H9 (cell line): ENCODE data around the gene CEP112. TPM values are rescaled to one million over a fixed set of nuclear protein-coding genes. Genes with fewer than 3 reads are reported as not detected.

Experiments
- DNase-seq: peaks from one replicate; pipeline ENCODE4 v3.0.0-alpha.2; 2017
- H2AFZ ChIP-seq: one replicate; pipeline ENCODE4 v1.6.1; 2013; ENCODE audit warnings: mild to moderate bottlenecking, low read length, control low read depth, moderate library complexity
- H2AK5ac ChIP-seq: 2 replicates; pipeline ENCODE4 v1.6.1; 2013; ENCODE audit warnings: low read length, control low read depth, mixed read lengths; ENCODE audit not compliant: insufficient read length
- H2BK120ac ChIP-seq: one replicate; pipeline ENCODE4 v1.6.1; 2013; ENCODE audit warnings: low read depth, mild to moderate bottlenecking, low read length, control low read depth, inconsistent platforms; ENCODE audit not compliant: poor library complexity, severe bottlenecking
- H2BK12ac ChIP-seq: 2 replicates; pipeline ENCODE4 v1.6.1; 2013; ENCODE audit warnings: low read length, control low read depth, mixed read lengths, low read depth; ENCODE audit not compliant: insufficient read length
- H2BK15ac ChIP-seq: 2 replicates; pipeline ENCODE4 v1.6.1; 2013; ENCODE audit warnings: low read depth, low read length, control low read depth
- H2BK20ac ChIP-seq: one replicate; pipeline ENCODE4 v1.6.1; 2013; ENCODE audit warnings: low read depth, mild to moderate bottlenecking, low read length, control low read depth, inconsistent platforms; ENCODE audit not compliant: poor library complexity, severe bottlenecking
- H2BK5ac ChIP-seq: 2 replicates; pipeline ENCODE4 v1.6.1; 2013; ENCODE audit warnings: low read length, control low read depth, mixed read lengths; ENCODE audit not compliant: insufficient read length
- H3K14ac ChIP-seq: 2 replicates; pipeline ENCODE4 v1.6.1; 2013; ENCODE audit warnings: low read length, control low read depth; ENCODE audit not compliant: insufficient read depth
- H3K18ac ChIP-seq: 2 replicates; pipeline ENCODE4 v1.6.1; 2013; ENCODE audit warnings: low read depth, mild to moderate bottlenecking, mixed read lengths, low read length, control low read depth; ENCODE audit not compliant: insufficient read length
- H3K23ac ChIP-seq: 2 replicates; pipeline ENCODE4 v1.6.1; 2013; ENCODE audit warnings: low read length, control low read depth, mixed read lengths, low read depth; ENCODE audit not compliant: insufficient read length
- H3K23me2 ChIP-seq: 2 replicates; pipeline ENCODE4 v1.6.1; 2013; ENCODE audit warnings: low read depth, mild to moderate bottlenecking, mixed read lengths, low read length, control low read depth; ENCODE audit not compliant: insufficient read length, poor library complexity, severe bottlenecking
- H3K27ac ChIP-seq: 2 replicates; pipeline ENCODE4 v1.5.1; 2013; ENCODE audit warnings: low read length, control low read depth, mixed read lengths, low read depth; ENCODE audit not compliant: insufficient read length
- H3K27me3 ChIP-seq: 2 replicates; pipeline ENCODE4 v1.6.1; 2013; ENCODE audit warnings: low read length, control low read depth, inconsistent platforms; ENCODE audit not compliant: insufficient read depth
- H3K4ac ChIP-seq: 2 replicates; pipeline ENCODE4 v1.6.1; 2013; ENCODE audit warnings: low read depth, mild to moderate bottlenecking, control low read depth, inconsistent platforms, low read length, moderate library complexity
- H3K4me1 ChIP-seq: 2 replicates; pipeline ENCODE4 v1.6.1; 2013; ENCODE audit warnings: low read length, control low read depth, inconsistent platforms; ENCODE audit not compliant: insufficient read depth
- H3K4me2 ChIP-seq: 2 replicates; pipeline ENCODE4 v1.6.1; 2013; ENCODE audit warnings: low read length, control low read depth, mixed read lengths; ENCODE audit not compliant: insufficient read length, insufficient read depth
- H3K56ac ChIP-seq: 2 replicates; pipeline ENCODE4 v1.6.1; 2013; ENCODE audit warnings: low read depth, mild to moderate bottlenecking, mixed read lengths, low read length, control low read depth; ENCODE audit not compliant: insufficient read length
- H3K79me1 ChIP-seq: 2 replicates; pipeline ENCODE4 v1.6.1; 2013; ENCODE audit warnings: low read depth, mild to moderate bottlenecking, moderate library complexity, low read length, control low read depth, inconsistent platforms; ENCODE audit not compliant: insufficient read depth, poor library complexity, severe bottlenecking
- H3K79me2 ChIP-seq: 2 replicates; pipeline ENCODE4 v1.6.1; 2013; ENCODE audit warnings: low read length, control low read depth, inconsistent platforms; ENCODE audit not compliant: insufficient read depth
- H3K9ac ChIP-seq: 2 replicates; pipeline ENCODE4 v1.6.1; 2013; ENCODE audit warnings: low read length, control low read depth, mixed read lengths; ENCODE audit not compliant: insufficient read length; ENCODE audit errors: extremely low read depth
- H3K9me3 ChIP-seq: one replicate; pipeline ENCODE4 v1.6.1; 2013; ENCODE audit warnings: low read depth, low read length, inconsistent platforms; ENCODE audit not compliant: control insufficient read depth
- H3T11ph ChIP-seq: one replicate; pipeline ENCODE4 v1.6.1; 2013; ENCODE audit warnings: mild to moderate bottlenecking, low read length, control low read depth, inconsistent platforms
- H4K20me1 ChIP-seq: one replicate; pipeline ENCODE4 v1.6.1; 2013; ENCODE audit not compliant: control insufficient read depth, insufficient read length, insufficient read depth
- H4K5ac ChIP-seq: 2 replicates; pipeline ENCODE4 v1.6.1; 2013; ENCODE audit warnings: low read depth, mild to moderate bottlenecking, mixed read lengths, low read length, control low read depth; ENCODE audit not compliant: insufficient read length
- H4K8ac ChIP-seq: replicated peaks from 2 replicates; pipeline ENCODE4 v1.6.1; 2013; ENCODE audit warnings: low read length, control low read depth, mixed read lengths, low read depth; ENCODE audit not compliant: insufficient read length
- H4K91ac ChIP-seq: 2 replicates; pipeline ENCODE4 v1.6.1; 2013; ENCODE audit warnings: low read depth, mild to moderate bottlenecking, moderate library complexity, mixed read lengths, low read length, control low read depth; ENCODE audit not compliant: insufficient read length
- H3K27ac Mint-ChIP-seq, 3 experiments: 2 replicates in 2 of 3; 3 replicates in 1 of 3; pipeline ENCODE4 v1.8.0; 2020 to 2021; ENCODE audit warnings: mixed read lengths in 3 of 3, mild to moderate bottlenecking in 1 of 3, moderate library complexity in 1 of 3
- H3K27me3 Mint-ChIP-seq: 2 replicates; pipeline ENCODE4 v1.8.0; 2021; ENCODE audit warnings: low read depth, mild to moderate bottlenecking, moderate library complexity, mixed read lengths
- H3K36me3 Mint-ChIP-seq, 3 experiments: 2 replicates in 2 of 3; 3 replicates in 1 of 3; pipeline ENCODE4 v1.8.0; 2020 to 2021; ENCODE audit warnings: low read depth in 3 of 3, mixed read lengths in 3 of 3; ENCODE audit not compliant: insufficient read depth in 1 of 3
- H3K4me1 Mint-ChIP-seq, 2 experiments: 2 replicates each; pipeline ENCODE4 v1.8.0; 2020; ENCODE audit warnings: mixed read lengths in 2 of 2
- H3K4me3 Mint-ChIP-seq, 2 experiments: 2 replicates in 1 of 2; 3 replicates in 1 of 2; pipeline ENCODE4 v1.8.0; 2020 to 2021; ENCODE audit warnings: mild to moderate bottlenecking in 2 of 2, mixed read lengths in 2 of 2, moderate library complexity in 1 of 2
- H3K9me3 Mint-ChIP-seq, 2 experiments: 2 replicates in 1 of 2; 3 replicates in 1 of 2; pipeline ENCODE4 v1.8.0; 2020; ENCODE audit warnings: mild to moderate bottlenecking in 2 of 2, mixed read lengths in 2 of 2, moderate library complexity in 1 of 2
- CTCF ChIP-seq: fragments of 200-600 bp; sonication (generic); conservative IDR thresholded peaks from 3 replicates; pipeline ENCODE4 v1.8.0; 2021; ENCODE audit warnings: antibody characterized with exemption, mild to moderate bottlenecking
- WGBS: extraction: QIAGEN DNeasy Blood & Tissue Kit; methylation state at CpG from one replicate; pipeline ENCODE4 v1.1.7; 2013; ENCODE audit warnings: missing lambda C conversion rate, low lambda C conversion rate, mixed read lengths; ENCODE audit not compliant: insufficient read length; ENCODE audit errors: extremely low coverage; 5-methylcytosine and 5-hydroxymethylcytosine counted together
- total RNA-seq: library from RNA; stranded (reverse); gene quantifications from 2 replicates; pipeline ENCODE4 v1.2.1, GENCODE V29; 2021

Gene CEP112
- total RNA-seq, 1 experiment from 2014 or later = 5.4 TPM

DNA sequence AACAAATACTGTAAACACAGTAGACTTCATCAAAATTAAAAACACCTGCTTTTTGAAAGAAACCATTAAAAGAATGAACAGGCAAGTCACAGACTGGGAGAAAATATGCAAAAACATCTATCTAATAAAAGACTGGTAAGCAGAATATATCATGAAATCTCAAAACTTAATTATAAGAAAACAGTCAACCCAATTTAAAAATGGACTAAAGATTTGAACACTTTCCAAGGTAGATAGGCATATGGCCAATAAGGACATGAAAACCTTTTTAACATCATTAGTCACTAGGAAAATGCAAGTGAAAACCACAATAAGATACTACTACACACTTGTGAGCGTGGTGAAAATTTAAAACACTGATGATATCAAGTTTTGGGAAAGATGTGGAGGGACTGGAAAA, 218.7 kb downstream of the CEP112 start:
- no peak overlapping the region for H2BK20ac ChIP-seq
- Mint-ChIP-seq H3K27ac (no peak overlapping the region), H3K4me1 (peaks cover 5 to 6% of the 10 kb centered on the region in 2 experiments), H3K4me3 (no peak overlapping the region), H3K36me3 (no peaks in the 10 kb centered on the region), H3K27me3 (no peaks in the 10 kb centered on the region), H3K9me3 (peaks cover 3 to 12% of the 10 kb centered on the region in 2 experiments; a peak in 2 of 5 replicates)
- no CpG with 5 or more reads among the region's 1 CpG for WGBS
- H3K14ac ChIP-seq = no peak overlapping the region
- H3K27ac ChIP-seq = no peak overlapping the region
- no peak overlapping the region for H2BK5ac ChIP-seq
- no peaks in the 10 kb centered on the region for H3K23me2 ChIP-seq
- H3K27me3 ChIP-seq = no peaks in the 10 kb centered on the region
- no peak overlapping the region for H4K5ac ChIP-seq
- no peak overlapping the region for H2AFZ ChIP-seq
- H4K20me1 ChIP-seq = no peaks in the 10 kb centered on the region
- no peak overlapping the region for H3K9ac ChIP-seq
- H3K4me1 ChIP-seq = no peaks in the 10 kb centered on the region
- no peak overlapping the region for H3K56ac ChIP-seq
- peaks cover 19% of the 10 kb centered on the region for H3K9me3 ChIP-seq
- no peak overlapping the region for H4K8ac ChIP-seq
- H3K4me2 ChIP-seq = no peak overlapping the region
- no peak overlapping the region for H3K4ac ChIP-seq
- H3K18ac ChIP-seq = no peak overlapping the region
- H3K79me1 ChIP-seq = no peaks in the 10 kb centered on the region
- no peaks in the 10 kb centered on the region for H3K79me2 ChIP-seq
- H2BK15ac ChIP-seq = no peak overlapping the region
- H2AK5ac ChIP-seq = no peak overlapping the region
- H2BK12ac ChIP-seq = no peak overlapping the region
- H3T11ph ChIP-seq = no peak overlapping the region
- H4K91ac ChIP-seq = no peak overlapping the region
- no peak for TF ChIP-seq CTCF
- no peak overlapping the region for H3K23ac ChIP-seq
- no peak for DNase-seq
- no peak overlapping the region for H2BK120ac ChIP-seq
